GM18508 (cell line): ENCODE data around the gene KIAA0930.

Experiments
- ATAC-seq: cut with Tn5 transposase; IDR thresholded peaks from one replicate; pipeline ENCODE4 v1.9.1; 2021; ENCODE audit warnings: moderate number of reproducible peaks; ENCODE audit not compliant: insufficient read depth, unreplicated experiment

KIAA0930 gene

DNA sequence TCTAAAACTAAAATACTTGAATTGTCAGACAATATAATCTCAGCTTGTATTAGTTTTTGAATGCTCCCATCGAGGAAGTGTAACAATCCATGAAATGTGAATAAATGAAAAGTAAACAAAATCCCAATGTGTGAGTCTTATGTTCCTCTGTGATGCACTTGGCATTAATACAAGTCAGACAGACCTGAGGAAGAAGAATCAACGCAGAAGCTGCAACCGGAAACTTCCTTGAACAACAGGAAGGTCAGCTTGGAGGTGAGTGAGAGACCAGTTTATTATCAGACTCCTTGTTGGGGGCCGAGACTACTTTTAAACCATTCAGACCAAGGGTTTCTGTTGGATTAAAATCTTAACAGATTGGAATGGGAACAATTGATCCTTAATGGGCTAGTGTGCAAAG is 52.8 kb downstream of the KIAA0930 start:
- ATAC-seq = no peak

GRCh38 chr22:45185718-45186514 is 54.8 kb downstream of the KIAA0930 start:
- no peak for ATAC-seq

DNA sequence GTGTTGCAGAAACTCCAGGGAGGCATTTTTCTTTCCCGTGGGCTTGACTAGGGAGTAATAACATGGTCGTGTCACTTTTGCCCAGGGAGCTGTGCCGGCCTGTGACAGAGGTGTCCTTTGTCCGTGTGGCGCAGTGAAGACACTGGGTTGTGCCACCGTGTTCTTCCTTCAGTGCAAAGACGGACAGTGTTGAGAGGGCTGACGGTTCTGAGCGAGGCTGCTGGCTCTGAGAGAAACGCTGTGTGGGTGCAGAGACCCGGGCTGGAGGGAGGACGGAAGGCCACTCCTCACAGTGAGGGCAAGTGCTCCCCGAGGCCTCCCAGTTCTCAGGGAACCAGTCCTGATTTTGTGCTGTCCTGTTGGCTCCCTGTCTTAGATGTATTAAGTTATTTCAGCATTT is 56.7 kb downstream of the KIAA0930 start:
- ATAC-seq = no peak

- ATAC-seq = no peak
These were observed 58.9 kb downstream of the KIAA0930 start for GRCh38 chr22:45181766-45182165.

GRCh38 chr22:45181240-45181639 is 59.5 kb downstream of the KIAA0930 start:
- no peak for ATAC-seq

- no peak for ATAC-seq
These were observed 60.5 kb downstream of the KIAA0930 start for GRCh38 chr22:45180146-45180679.

DNA sequence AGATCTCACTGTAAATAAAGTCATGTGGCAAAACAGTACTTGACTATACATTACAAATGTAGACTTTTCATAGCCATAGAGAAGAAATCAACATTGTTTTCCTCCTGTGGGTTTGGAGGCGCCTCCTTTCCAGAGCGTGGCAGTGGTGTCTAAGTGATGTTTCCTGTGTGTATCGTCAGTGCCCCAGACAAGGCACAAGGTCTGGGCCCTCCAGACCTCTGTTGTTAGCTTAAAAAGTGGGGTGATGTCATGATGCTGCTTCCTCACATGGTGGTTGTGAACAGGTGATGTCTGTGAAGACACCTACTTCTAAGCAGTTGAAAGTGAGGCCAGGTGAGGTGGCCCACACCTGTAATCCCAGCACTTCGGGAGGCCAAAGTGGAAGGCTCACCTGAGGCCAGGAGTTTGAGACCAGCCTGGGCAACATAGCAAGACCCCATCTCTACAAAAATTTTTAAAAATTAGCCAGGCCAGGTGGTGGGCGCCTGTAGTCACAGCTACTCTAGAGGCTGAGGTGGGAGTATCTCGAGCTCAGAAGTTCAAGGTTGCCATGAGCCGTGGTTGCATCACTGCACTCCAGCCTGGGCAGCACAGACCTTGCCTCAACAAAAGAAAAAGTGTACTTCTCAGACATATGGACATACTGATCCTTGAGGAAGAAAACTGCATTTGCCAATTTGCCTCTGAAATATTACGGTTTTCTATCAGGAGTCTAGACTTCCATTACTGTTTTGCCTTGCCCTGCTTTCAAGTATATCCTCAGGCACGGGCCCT is 61.2 kb downstream of the KIAA0930 start:
- no peak for ATAC-seq

GRCh38 chr22:45172881-45173585 is 67.7 kb downstream of the KIAA0930 start:
- no peak for ATAC-seq

DNA sequence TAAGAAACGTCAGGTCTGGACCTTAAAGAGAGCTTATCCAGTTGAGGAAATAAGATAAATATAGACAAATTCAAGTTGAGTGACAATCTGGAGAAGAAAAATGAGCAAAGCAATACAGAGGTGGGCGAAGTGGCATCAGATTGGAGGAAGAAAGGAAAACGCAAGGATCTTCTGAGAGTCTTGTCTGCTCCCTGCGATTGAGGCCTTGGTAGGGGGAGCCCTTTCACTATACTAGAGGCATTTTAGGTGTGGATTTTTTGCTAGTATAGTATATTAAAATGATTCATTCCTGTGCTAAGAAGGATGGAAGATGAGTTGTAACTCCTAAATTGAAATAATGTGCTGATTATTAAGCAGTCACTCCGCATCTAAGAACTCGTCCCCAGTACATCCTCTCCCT is 68.9 kb downstream of the KIAA0930 start:
- ATAC-seq = no peak

DNA sequence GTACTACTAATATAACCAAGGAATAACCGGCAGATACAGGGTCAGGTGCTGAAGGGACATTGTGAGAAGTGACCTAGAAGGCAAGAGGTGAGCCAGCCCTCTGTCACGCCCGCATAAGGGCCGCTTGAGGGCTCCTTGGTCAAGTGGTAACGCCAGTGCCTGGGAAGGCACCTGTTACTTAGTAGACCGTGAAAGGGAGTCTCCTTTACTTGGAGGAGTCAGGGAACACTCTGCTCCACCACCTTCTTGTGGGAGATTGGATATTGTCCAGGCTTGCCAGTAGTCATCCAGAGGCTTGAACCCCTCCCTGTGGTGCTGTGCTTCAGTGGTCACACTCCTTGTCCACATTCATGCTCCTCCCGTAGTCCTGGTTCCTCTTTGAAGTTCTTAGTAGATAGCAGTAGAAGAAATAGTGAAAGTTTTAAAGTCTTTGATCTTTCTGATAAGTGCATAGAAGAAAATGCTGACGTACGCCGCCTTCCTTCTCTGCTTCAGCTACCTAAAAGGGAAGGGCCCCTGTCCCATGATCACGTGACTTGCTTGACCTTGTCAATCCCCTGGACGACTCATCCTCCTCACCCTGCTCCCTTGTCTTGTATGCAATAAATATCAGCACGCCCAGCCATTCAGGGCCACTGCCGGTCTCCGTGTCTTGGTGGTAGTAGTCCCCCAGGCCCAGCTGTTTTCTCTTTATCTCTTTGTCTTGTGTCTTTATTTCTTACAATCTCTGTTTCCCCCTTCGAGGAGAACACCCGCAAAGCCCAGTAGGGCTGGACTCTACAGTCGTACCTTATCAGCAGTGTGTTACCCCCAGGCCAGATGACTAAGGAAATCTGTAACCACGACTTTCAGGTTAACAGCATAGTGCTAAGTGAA is 70.9 kb downstream of the KIAA0930 start:
- no peak for ATAC-seq

DNA sequence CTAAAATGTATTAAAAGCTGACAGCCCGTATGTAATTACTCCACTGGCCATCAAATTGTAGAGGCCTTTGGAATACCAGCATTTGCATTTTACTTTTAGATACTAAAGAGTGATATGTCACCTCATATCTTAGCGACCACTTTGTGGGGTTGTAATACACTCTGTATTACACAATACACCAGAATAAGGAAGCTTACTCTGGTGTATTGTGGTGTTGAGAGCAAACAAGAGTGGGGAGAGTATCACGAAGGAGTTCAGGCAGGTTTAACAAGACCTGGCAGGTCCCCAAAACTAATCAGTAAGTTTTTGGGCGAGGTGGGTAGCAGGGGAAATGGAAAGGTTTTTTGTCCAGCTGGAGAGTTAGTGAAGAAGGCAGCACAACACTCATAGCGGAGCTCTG is 73.8 kb downstream of the KIAA0930 start:
- no peak for ATAC-seq

- no peak for ATAC-seq
These were observed 76.2 kb downstream of the KIAA0930 start for GRCh38 chr22:45164270-45165088.

DNA sequence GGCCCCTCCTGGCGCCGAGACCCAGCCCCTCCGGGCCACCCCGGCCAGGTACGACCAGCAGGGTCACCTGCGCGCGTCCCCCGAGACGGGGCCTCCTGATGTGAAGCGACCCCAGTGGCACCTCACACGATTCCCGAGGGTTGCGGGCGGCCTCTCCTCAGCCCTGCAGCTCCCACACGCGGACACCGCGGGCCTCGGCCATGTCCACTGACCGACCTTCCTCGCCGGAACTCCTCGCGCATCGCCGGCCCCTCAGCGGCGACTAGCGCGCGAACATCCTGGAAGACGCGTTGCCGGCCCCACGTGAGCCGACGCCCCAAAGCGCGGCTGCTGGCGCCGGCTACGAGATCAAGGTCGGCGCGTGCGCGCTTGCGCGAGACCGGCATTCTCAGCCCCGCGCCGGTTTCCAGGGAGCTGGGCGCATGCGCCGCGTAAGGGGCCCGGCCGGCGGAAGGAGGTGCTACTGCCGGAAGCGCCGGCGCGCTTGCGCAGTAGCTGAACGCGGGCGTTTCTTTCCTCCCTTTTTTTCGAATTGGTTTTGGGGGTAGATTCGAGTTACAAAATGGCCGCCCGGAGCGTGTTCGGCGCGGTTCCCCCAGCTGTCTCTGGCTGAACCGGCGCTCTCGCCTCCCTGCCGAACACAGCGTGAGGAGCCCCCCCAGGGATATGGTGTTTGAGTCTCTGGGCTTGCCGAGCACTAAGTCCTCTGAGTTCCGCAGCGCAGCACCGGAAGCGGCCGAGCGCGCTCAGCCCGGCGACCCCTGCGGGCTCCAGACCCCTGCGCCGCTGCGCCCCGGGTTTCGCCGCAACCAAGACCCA is 77.0 kb downstream of the KIAA0930 start, which contains the start of gene NUP50:
Gene NUP50, plus strand, starts transcription at position 475 of the 819 bp plus-strand sequence. CDS start 4,253 bp downstream, outside the sequence.
- peak; percentile 59 for ATAC-seq

DNA sequence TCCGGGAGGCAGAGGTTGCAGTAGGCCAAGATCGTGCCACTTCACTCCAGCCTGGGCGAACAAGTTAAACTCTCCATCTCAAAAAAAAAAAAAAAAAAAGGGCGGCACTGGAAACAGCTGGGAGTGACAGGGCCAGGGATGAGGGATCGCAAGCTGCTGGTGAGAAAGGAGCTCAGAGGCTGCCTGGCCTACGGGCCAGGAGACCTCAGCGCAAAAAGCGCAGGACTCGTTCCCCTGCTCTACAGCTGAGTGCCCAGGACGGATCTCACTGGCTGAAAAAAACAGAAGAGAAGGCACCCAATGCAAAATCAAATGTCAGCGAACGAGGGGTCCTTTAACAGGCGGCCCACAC is 77.6 kb downstream of the KIAA0930 start:
- no peak for ATAC-seq

- no peak for ATAC-seq
These were observed 78.2 kb downstream of the KIAA0930 start for GRCh38 chr22:45162531-45162930.

DNA sequence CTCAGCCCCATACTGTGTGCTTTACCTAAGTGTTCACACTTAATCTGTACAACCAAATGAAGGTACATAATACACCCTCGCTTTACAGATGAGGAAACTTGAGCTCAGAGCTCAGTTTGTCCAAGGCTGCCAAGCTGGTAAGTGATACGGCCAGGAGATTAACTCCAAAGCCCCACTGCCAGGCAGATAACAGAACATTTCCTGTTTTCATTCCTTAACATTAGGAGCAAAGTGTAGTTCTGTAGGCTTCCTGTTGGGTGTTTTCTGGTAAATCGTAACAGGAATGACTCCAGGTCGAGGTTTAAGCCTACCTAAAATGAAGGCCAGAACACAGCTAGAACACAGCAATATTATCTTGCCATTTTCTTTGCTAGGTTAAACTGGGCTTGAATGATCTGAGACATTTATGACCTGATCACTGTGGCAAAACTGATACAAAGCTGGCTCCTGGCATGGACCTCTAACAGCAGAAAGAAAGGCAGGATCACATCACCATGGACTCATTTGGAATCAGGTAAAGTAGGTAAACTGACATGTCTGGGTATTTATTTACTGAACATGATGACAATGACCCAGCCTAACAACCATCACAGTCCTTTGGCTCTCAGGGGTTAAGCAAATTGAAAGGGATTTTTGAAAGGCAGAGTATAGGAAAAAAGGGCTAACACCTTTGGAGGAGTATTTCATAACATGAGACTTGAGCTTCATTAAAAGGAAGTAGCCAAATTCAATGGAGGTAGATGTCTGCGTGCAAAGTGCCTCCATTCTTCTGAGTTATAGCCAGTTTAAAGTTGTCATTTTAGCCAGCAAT is 80.8 kb downstream of the KIAA0930 start:
- ATAC-seq = no peak

GRCh38 chr22:45157907-45158306 is 82.8 kb downstream of the KIAA0930 start:
- no peak for ATAC-seq
